Astrocyte (in vitro differentiated cells and primary cell): ENCODE results near the gene WDPCP. TPM values are rescaled to one million over a fixed set of nuclear protein-coding genes. Genes with fewer than 3 reads are reported as not detected.

Experiments
- DNase-seq: peaks from one replicate; pipeline ENCODE4 v3.0.0-alpha.2; 2010; ENCODE audit warnings: low read depth
- FAIRE-seq: peaks from 2 replicates; lab custom pipeline; 2011; peaks lifted over from hg19 to GRCh38; lab: Jason Lieb, UNC
- H2AFZ ChIP-seq: 2 replicates; pipeline ENCODE4 v1.6.0; 2012; ENCODE audit warnings: low read depth, low read length, inconsistent platforms
- H3K27ac ChIP-seq: 2 replicates; pipeline ENCODE4 v1.5.1; 2011; ENCODE audit warnings: low read depth, low read length, inconsistent platforms
- H3K27me3 ChIP-seq: 2 replicates; pipeline ENCODE4 v1.6.0; 2011; ENCODE audit warnings: low read length, inconsistent platforms; ENCODE audit not compliant: insufficient read depth
- H3K36me3 ChIP-seq: 2 replicates; pipeline ENCODE4 v1.5.1; 2011; ENCODE audit warnings: low read length, inconsistent platforms; ENCODE audit not compliant: insufficient read depth
- H3K4me1 ChIP-seq: 2 replicates; pipeline ENCODE4 v1.5.1; 2011; ENCODE audit warnings: low read length, inconsistent platforms; ENCODE audit not compliant: insufficient read depth
- H3K4me2 ChIP-seq: 2 replicates; pipeline ENCODE4 v1.6.0; 2012; ENCODE audit warnings: low read length, inconsistent platforms
- H3K4me3 ChIP-seq: 2 replicates; pipeline ENCODE4 v1.5.1; 2011; ENCODE audit warnings: low read depth, mild to moderate bottlenecking, low read length, inconsistent platforms; ENCODE audit not compliant: insufficient read depth
- H3K79me2 ChIP-seq: 2 replicates; pipeline ENCODE4 v1.6.0; 2012; ENCODE audit warnings: mild to moderate bottlenecking, low read length, inconsistent platforms; ENCODE audit not compliant: insufficient read depth
- H3K9ac ChIP-seq: 2 replicates; pipeline ENCODE4 v1.6.0; 2012; ENCODE audit warnings: mild to moderate bottlenecking, low read length, inconsistent platforms
- H3K9me3 ChIP-seq: 2 replicates; pipeline ENCODE4 v1.5.1; 2012; ENCODE audit warnings: low read depth, mild to moderate bottlenecking, low read length, inconsistent platforms; ENCODE audit not compliant: insufficient read depth
- H4K20me1 ChIP-seq: 2 replicates; pipeline ENCODE4 v1.6.0; 2012; ENCODE audit warnings: low read length, inconsistent platforms; ENCODE audit not compliant: insufficient read depth
- H3K27ac Mint-ChIP-seq: one replicate; pipeline ENCODE4 v1.8.0; 2021; ENCODE audit warnings: mild to moderate bottlenecking, mixed read lengths; ENCODE audit not compliant: unreplicated experiment
- H3K27me3 Mint-ChIP-seq: one replicate; pipeline ENCODE4 v1.8.0; 2021; ENCODE audit warnings: low read depth, mixed read lengths; ENCODE audit not compliant: unreplicated experiment
- H3K36me3 Mint-ChIP-seq: one replicate; pipeline ENCODE4 v1.8.0; 2021; ENCODE audit warnings: low read depth, mixed read lengths; ENCODE audit not compliant: unreplicated experiment
- H3K4me1 Mint-ChIP-seq: one replicate; pipeline ENCODE4 v1.8.0; 2021; ENCODE audit warnings: low read depth, mixed read lengths; ENCODE audit not compliant: unreplicated experiment
- H3K4me3 Mint-ChIP-seq: one replicate; pipeline ENCODE4 v1.8.0; 2021; ENCODE audit warnings: mild to moderate bottlenecking, moderate library complexity, mixed read lengths; ENCODE audit not compliant: unreplicated experiment
- H3K9me3 Mint-ChIP-seq: one replicate; pipeline ENCODE4 v1.8.0; 2021; ENCODE audit warnings: mild to moderate bottlenecking, mixed read lengths; ENCODE audit not compliant: unreplicated experiment
- EZH2 ChIP-seq: IDR thresholded peaks from 2 replicates; pipeline ENCODE4 v1.6.1; 2012; ENCODE audit warnings: mild to moderate bottlenecking, low read length, inconsistent platforms; ENCODE audit not compliant: insufficient read depth
- total RNA-seq: library from RNA; stranded (reverse); gene quantifications from 2 replicates; pipeline ENCODE4 v1.2.1, GENCODE V29; 2021
- TF ChIP-seq, protein P1 (sequence below): IDR thresholded peaks from 2 replicates; pipeline ENCODE4 v1.5.1; 2011; ENCODE audit warnings: low read depth, mild to moderate bottlenecking, inconsistent platforms, low read length, moderate library complexity; ENCODE audit not compliant: insufficient read depth

The WDPCP gene
- total RNA-seq, 1 donor from 2014 or later = 15.1 TPM

DNA sequence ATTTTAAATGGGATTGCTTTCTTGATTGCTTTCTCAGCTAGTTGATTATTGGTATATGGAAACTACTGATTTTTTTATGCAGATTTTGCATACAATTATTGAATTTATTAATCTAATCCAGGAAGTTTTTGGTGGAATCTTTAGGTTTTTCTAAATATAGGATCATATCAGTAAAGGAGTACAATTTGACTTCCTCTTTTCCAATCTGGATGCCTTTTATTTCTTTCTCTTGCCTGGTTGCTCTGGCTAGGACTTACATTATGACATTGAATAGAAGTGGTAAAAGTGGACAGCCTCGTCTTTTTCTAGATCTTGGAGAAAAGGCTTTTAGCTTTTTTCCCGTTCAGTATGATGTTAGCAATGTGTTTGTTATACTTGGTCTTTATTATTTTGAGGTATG lies 486.3 kb downstream of the WDPCP start:
- H3K36me3 ChIP-seq = no peaks in the 10 kb centered on the region
- H3K27ac Mint-ChIP-seq = no peak overlapping the region
- no peaks in the 10 kb centered on the region for H3K4me1 Mint-ChIP-seq
- H3K27ac ChIP-seq = no peak overlapping the region
- H3K27me3 ChIP-seq = no peaks in the 10 kb centered on the region
- H3K4me3 ChIP-seq = no peak overlapping the region
- H3K4me3 Mint-ChIP-seq = no peak overlapping the region
- no peaks in the 10 kb centered on the region for H4K20me1 ChIP-seq
- H3K79me2 ChIP-seq = no peaks in the 10 kb centered on the region
- no peak overlapping the region for H3K4me2 ChIP-seq
- H3K27me3 Mint-ChIP-seq = no peaks in the 10 kb centered on the region
- DNase-seq = no peak
- FAIRE-seq = no peak
- no peaks in the 10 kb centered on the region for H3K4me1 ChIP-seq
- TF ChIP-seq, protein P1, sequence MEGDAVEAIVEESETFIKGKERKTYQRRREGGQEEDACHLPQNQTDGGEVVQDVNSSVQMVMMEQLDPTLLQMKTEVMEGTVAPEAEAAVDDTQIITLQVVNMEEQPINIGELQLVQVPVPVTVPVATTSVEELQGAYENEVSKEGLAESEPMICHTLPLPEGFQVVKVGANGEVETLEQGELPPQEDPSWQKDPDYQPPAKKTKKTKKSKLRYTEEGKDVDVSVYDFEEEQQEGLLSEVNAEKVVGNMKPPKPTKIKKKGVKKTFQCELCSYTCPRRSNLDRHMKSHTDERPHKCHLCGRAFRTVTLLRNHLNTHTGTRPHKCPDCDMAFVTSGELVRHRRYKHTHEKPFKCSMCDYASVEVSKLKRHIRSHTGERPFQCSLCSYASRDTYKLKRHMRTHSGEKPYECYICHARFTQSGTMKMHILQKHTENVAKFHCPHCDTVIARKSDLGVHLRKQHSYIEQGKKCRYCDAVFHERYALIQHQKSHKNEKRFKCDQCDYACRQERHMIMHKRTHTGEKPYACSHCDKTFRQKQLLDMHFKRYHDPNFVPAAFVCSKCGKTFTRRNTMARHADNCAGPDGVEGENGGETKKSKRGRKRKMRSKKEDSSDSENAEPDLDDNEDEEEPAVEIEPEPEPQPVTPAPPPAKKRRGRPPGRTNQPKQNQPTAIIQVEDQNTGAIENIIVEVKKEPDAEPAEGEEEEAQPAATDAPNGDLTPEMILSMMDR = no peak
- no peak for TF ChIP-seq EZH2
- peaks cover 3% of the 10 kb centered on the region for H3K9me3 ChIP-seq
- peaks cover 7% of the 10 kb centered on the region for H3K9me3 Mint-ChIP-seq
- H3K36me3 Mint-ChIP-seq = peaks cover 3% of the 10 kb centered on the region
- no peak overlapping the region for H3K9ac ChIP-seq
- no peak overlapping the region for H2AFZ ChIP-seq

DNA sequence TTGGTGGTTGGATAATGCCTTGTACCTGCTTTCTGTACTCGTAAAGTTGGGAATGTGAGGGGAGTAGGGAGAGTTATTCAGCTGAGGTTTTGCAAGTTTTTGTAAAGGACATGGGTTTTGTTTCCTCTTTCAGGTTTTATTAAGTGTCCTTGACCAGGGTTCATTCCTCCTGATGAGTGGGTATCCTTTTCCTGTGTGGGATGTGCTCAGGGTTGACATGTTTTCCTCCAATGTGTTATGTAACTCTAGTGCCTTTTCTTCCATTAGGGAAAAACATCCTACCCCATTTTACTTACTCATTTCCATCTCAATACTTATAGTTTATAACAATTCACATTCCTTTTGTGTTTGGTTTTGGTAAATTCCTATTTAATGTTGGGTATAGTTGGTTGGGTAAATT lies 489.2 kb downstream of the WDPCP start:
- Mint-ChIP-seq H3K27ac (no peak overlapping the region), H3K4me1 (no peaks in the 10 kb centered on the region), H3K27me3 (no peaks in the 10 kb centered on the region), H3K36me3 (no peaks in the 10 kb centered on the region), H3K9me3 (peaks cover 2% of the 10 kb centered on the region), H3K4me3 (no peak overlapping the region)
- Histone ChIP-seq H3K9ac (no peak overlapping the region), H3K36me3 (no peaks in the 10 kb centered on the region), H3K27ac (no peak overlapping the region), H3K27me3 (no peaks in the 10 kb centered on the region), H3K4me1 (no peaks in the 10 kb centered on the region), H3K9me3 (no peaks in the 10 kb centered on the region), H3K79me2 (no peaks in the 10 kb centered on the region), H2AFZ (no peak overlapping the region), H4K20me1 (no peaks in the 10 kb centered on the region), H3K4me2 (no peak overlapping the region), H3K4me3 (no peak overlapping the region)
- TF ChIP-seq, protein P1 = no peak
- TF ChIP-seq EZH2 = no peak
- DNase-seq (no peak), FAIRE-seq (no peak)

DNA sequence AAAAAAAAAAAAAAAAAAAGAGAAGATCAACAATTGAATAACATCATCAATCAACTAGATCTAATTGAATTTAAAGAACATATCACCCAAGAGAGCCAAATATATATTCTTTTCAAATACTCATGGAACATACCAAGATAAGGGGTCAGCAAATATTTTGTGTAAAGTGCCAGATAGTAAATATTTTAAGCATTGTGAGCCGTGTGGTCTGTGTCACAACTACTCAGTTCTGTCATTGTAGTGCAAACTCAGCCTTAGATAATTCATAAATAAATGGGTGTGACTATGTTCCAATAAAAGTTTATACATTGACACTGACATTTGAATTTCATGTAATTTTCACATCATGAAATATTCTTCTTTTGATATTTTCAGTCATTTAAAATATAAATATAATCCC lies 491.8 kb downstream of the WDPCP start:
- Histone ChIP-seq H3K79me2 (no peaks in the 10 kb centered on the region), H3K4me1 (no peaks in the 10 kb centered on the region), H2AFZ (no peak overlapping the region), H3K9me3 (no peaks in the 10 kb centered on the region), H4K20me1 (no peaks in the 10 kb centered on the region), H3K36me3 (no peaks in the 10 kb centered on the region), H3K4me2 (no peak overlapping the region), H3K27me3 (no peaks in the 10 kb centered on the region), H3K9ac (no peak overlapping the region), H3K27ac (no peak overlapping the region), H3K4me3 (no peak overlapping the region)
- Mint-ChIP-seq H3K4me1 (no peaks in the 10 kb centered on the region), H3K9me3 (peaks cover 3% of the 10 kb centered on the region), H3K4me3 (no peak overlapping the region), H3K36me3 (no peaks in the 10 kb centered on the region), H3K27ac (no peak overlapping the region), H3K27me3 (no peaks in the 10 kb centered on the region)
- DNase-seq (no peak), FAIRE-seq (no peak)
- TF ChIP-seq EZH2 = no peak
- TF ChIP-seq, protein P1 = no peak
